Ovary (tissue), 3 donors: Measurements from ENCODE around the gene COL23A1.

ENCODE experiments used
- CTCF ChIP-seq, 3 donors: fragments of 450-650 bp in 2 of 3; fragments of 200-600 bp in 1 of 3; IDR thresholded peaks; one replicate each; pipeline versions ENCODE4 v1.5.1 to v1.8.0; 2016 to 2022; ENCODE audit warnings: antibody characterized with exemption in 3 of 3, mild to moderate bottlenecking in 1 of 3
- EP300 ChIP-seq: sonication (generic); formaldehyde crosslinking; IDR thresholded peaks from one replicate; pipeline ENCODE4 v1.6.1; 2017; ENCODE audit warnings: antibody characterized with exemption
- POLR2A ChIP-seq: fragments of 450-650 bp; IDR thresholded peaks from one replicate; pipeline ENCODE4 v1.6.1; 2017; ENCODE audit warnings: antibody characterized with exemption, mild to moderate bottlenecking, moderate library complexity
- donor health status: DM: no; HTN: no; CAD: no.

GRCh38 chr5:178540526-178540925 is 49.7 kb downstream of the COL23A1 start:
- TF ChIP-seq POLR2A, result no peak
- no peak for TF ChIP-seq CTCF (IDR thresholded peaks at IDR 0.05)
- no peak for TF ChIP-seq EP300
